Mucosa of descending colon (tissue), 3 donors: ENCODE measurements around the gene NCDN. TPM values are rescaled to one million over a fixed set of nuclear protein-coding genes. Genes with fewer than 3 reads are reported as not detected.

Experiments
- ATAC-seq: fragments of 200-7000 bp; cut with Tn5 transposase; one replicate; pipeline ENCODE4 v1.9.1; 2020; ENCODE audit warnings: mild to moderate bottlenecking, moderate library complexity
- DNase-seq, 3 donors: peaks; one replicate each; pipeline ENCODE4 v3.0.0-alpha.2; 2020
- H3K36me3 ChIP-seq: fragments of 200-600 bp; one replicate; pipeline ENCODE4 v1.8.0; 2021; ENCODE audit warnings: low read depth, mild to moderate bottlenecking
- H3K4me1 ChIP-seq: fragments of 200-600 bp; one replicate; pipeline ENCODE4 v1.8.0; 2021; ENCODE audit warnings: low read depth, mild to moderate bottlenecking
- H3K4me3 ChIP-seq: fragments of 200-600 bp; one replicate; pipeline ENCODE4 v1.8.0; 2021; ENCODE audit warnings: mild to moderate bottlenecking
- H3K9me3 ChIP-seq: fragments of 200-600 bp; one replicate; pipeline ENCODE4 v1.8.0; 2021; ENCODE audit warnings: mild to moderate bottlenecking
- CTCF ChIP-seq: fragments of 200-600 bp; IDR thresholded peaks from one replicate; pipeline ENCODE4 v1.8.0; 2022; ENCODE audit warnings: antibody characterized with exemption, mild to moderate bottlenecking
- intact Hi-C, 2 donors: fragments of 100-400 bp; cut with DNase I in 1 of 2; cut with micrococcal nuclease in 1 of 2; formaldehyde crosslinking; loops; one replicate each; pipeline versions ENCODE4 v1.11.0 to v1.11.1; 2022; cut with DNase I, micrococcal nuclease
- total RNA-seq, 3 donors: library from RNA; stranded (reverse); fragmentation: NEBNext Ultra II Directional in 2 of 3; extraction: Animal tissue kit (Norgen Biotek cat#: 25700) in 2 of 3; gene quantifications; one replicate each; pipeline versions ENCODE4 v1.2.1 to v1.2.4, GENCODE V29; 2021 to 2023
- donor health status: DM: no; HTN: no; CAD: no; lungs with moderate emphysema.
- donor health status: DM: no; HTN: no; CAD: no.
- donor health status: DM: no; HTN: yes; CAD: no.

The NCDN gene
- total RNA-seq, 3 donors from 2014 or later = 6.7 to 30.4 (median 11.2) TPM

- TF ChIP-seq CTCF = no peak
- ATAC-seq = no peak
- no peaks in the 10 kb centered on the region for H3K4me1 ChIP-seq
- H3K4me3 ChIP-seq = no peak overlapping the region
- no peaks in the 10 kb centered on the region for H3K9me3 ChIP-seq
- H3K36me3 ChIP-seq = no peaks in the 10 kb centered on the region
- no peak for DNase-seq
- intact Hi-C loops = no loop called here
Measured at GRCh38 chr1:35599411-35599810, 41.8 kb downstream of the NCDN start.

- H3K4me3 ChIP-seq = no peak overlapping the region
Measured at GRCh38 chr1:35600593-35600992, 43.0 kb downstream of the NCDN start.

GRCh38 chr1:35603468-35603867, 45.9 kb downstream of the NCDN start:
- no peak for TF ChIP-seq CTCF
- Histone ChIP-seq H3K4me3 (no peak overlapping the region), H3K9me3 (no peaks in the 10 kb centered on the region), H3K36me3 (peaks cover 7% of the 10 kb centered on the region), H3K4me1 (no peaks in the 10 kb centered on the region)
- intact Hi-C loops = no loop called here
- DNase-seq (no peak), ATAC-seq (no peak)

More at GRCh38 chr1:35600593-35600992, 43.0 kb downstream of the NCDN start:
- H3K9me3 ChIP-seq = no peaks in the 10 kb centered on the region
- no peak for DNase-seq
- no peaks in the 10 kb centered on the region for H3K4me1 ChIP-seq
- ATAC-seq = no peak
- intact Hi-C loops = no loop called here
- no peak for TF ChIP-seq CTCF
- H3K36me3 ChIP-seq = no peaks in the 10 kb centered on the region

GRCh38 chr1:35603941-35604340, 46.3 kb downstream of the NCDN start:
- Histone ChIP-seq H3K36me3 (peaks cover 9% of the 10 kb centered on the region), H3K4me3 (no peak overlapping the region), H3K9me3 (no peaks in the 10 kb centered on the region), H3K4me1 (no peaks in the 10 kb centered on the region)
- ATAC-seq (no peak), DNase-seq (no peak)
- intact Hi-C loops = no loop called here
- no peak for TF ChIP-seq CTCF

- no peak overlapping the region for H3K4me3 ChIP-seq
- peaks cover 13% of the 10 kb centered on the region for H3K36me3 ChIP-seq
- no peak for TF ChIP-seq CTCF
- H3K9me3 ChIP-seq = no peaks in the 10 kb centered on the region
- no peaks in the 10 kb centered on the region for H3K4me1 ChIP-seq
- ATAC-seq (no peak), DNase-seq (no peak)
- intact Hi-C loops = no loop called here
Measured at GRCh38 chr1:35605071-35605866, 47.7 kb downstream of the NCDN start.
